NCI-H345 (cell line): ENCODE data around the gene MRPL9.

Experiments used
- DNase-seq: peaks from one replicate; lab custom pipeline; 2025; lab: John Stamatoyannopoulos, UW

MRPL9 gene

GRCh38 chr1:151762941-151763921 is at the start of gene MRPL9:
TSS of gene MRPL9 (minus strand) at chr1:151763496. CDS start at chr1:151763479, 17 bp downstream.
- DNase-seq, result peak; percentile 91

GRCh38 chr1:151811181-151811580 is 47.9 kb upstream of the MRPL9 start:
- no peak for DNase-seq

GRCh38 chr1:151809985-151810556 is 46.8 kb upstream of the MRPL9 start:
- no peak for DNase-seq

GRCh38 chr1:151809290-151809984 is 46.1 kb upstream of the MRPL9 start:
- no peak for DNase-seq

GRCh38 chr1:151807766-151808165 is 44.5 kb upstream of the MRPL9 start:
- no peak for DNase-seq

DNA sequence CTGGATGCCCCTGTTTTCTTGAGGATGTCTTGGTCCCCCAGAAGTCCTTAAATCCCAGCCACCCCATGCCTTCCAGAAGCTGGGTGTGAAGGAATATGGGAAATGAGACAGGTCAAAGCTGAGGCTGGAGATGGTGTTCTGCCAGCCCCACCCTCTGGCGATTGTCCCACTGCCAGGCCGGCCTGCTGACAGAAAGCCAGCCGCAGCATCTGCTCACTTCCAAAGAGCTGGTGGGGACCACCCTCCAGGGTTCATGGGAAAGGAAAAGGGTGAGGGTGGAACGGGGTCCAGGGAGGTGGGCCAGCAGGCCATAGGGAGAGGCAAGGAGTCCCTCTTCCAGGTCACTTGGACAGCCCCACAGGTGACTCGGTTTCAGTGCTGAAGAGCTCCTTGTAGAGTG is 43.8 kb upstream of the MRPL9 start:
- no peak for DNase-seq

DNA sequence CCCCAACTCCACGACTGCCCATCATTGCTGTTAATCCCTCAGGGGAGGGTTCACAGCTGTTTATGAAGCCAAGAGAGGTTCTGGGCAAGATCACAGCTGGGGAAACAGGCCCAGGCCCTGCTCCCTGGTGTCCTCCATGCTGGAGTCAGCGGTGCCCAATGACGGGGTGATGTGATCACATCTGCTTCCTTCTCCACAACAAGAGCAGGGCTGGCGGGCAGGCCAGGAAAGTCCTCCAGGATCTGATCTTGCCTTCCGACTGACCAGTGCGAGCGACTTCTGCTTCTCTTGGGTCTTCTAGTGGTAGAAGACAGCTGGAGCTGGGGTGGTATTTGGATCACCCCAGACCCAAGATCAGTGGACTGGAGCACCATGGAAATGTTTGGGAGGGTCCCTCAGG is 42.9 kb upstream of the MRPL9 start:
- DNase-seq, result no peak

- no peak for DNase-seq
These were observed 41.9 kb upstream of the MRPL9 start, which contains the start of gene LINGO4 for GRCh38 chr1:151805066-151805820. TSS of gene LINGO4 (minus strand) at chr1:151805419. CDS start at chr1:151802704, 2,715 bp downstream.

DNA sequence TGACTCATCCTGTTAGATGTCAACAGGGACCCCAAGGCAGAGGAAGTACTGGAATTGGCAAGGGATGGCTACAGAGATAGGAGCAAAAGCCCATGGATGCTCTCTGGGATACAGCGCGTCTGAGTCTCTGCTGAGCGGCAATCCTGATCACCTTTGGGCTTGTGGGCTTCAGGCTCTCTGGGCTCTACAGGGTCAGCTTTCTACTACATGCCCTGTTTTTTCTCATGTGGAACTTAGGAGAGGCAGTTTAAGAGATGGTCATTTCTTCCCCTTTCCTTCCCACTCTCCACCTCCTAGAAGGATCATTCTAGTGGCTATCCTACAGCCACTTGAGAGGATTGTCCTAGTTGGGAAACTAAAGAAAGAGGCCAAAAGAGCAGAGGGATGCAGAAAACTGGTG is 40.6 kb upstream of the MRPL9 start:
- no peak for DNase-seq

DNA sequence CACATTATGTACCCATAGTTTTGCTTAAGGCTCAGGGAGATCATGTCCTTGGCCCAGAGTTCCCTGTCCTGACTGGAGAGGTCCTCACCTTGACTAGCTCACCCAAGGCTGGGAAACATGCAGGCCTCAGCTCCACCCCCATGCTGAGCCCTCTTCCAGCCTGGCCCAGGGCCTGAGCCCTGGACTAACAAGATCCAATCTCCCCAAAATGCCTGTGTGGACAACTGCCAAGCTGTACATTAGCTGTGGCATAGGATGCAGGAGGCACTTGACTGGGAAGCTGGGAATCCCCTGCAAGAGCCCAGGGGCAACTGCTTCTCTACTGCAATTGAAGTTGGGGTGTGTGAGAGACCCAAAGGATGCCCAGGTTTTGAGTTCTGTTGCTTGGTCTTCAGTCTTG is 39.9 kb upstream of the MRPL9 start:
- DNase-seq, result no peak

GRCh38 chr1:151802372-151802771 is 39.1 kb upstream of the MRPL9 start:
- no peak for DNase-seq

- no peak for DNase-seq
These were observed 38.5 kb upstream of the MRPL9 start for GRCh38 chr1:151801846-151802245.

- DNase-seq, result no peak
These were observed 38.1 kb upstream of the MRPL9 start for GRCh38 chr1:151801310-151801820.

DNA sequence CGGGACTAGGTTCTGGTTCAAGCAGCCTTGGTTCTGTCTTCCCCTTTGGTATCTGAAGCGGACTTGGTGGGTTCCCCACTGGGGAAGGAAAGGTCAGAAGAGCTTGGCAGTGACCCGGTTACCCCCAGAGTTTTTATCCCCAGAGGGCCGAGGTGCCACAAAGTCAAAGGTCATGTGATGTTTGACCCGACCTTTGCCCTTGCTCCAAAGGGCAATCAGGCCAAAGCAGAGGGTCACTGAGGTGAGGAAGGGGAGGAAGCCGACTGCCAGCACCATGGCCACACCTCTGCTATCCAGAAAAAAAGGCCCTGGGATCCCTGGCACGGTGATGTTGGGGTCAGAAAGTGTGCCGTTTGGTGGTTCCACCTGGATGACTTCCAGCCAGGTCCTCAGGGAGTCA is 37.5 kb upstream of the MRPL9 start:
- no peak for DNase-seq

GRCh38 chr1:151799179-151800022 is 36.1 kb upstream of the MRPL9 start:
- no peak for DNase-seq

DNA sequence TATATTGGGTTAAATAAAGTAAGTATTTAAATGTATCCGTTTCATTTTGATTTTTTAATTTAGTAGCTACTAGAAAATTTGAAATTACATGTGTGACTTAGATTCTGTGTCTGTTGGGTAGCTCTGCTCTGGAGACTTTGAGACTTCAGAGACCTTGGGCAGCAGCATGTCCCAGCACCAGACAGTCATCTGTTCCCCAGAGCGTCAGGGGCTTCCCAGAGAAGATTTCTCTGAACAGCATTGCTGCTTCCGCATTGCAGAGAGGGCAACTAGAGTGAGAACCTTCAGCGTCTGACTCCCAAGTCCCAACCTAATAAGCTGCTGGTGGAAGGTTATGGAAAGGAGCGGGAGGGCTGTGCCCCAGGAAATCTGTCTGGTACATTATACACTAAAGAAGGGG is 35.3 kb upstream of the MRPL9 start:
- DNase-seq, result no peak

DNA sequence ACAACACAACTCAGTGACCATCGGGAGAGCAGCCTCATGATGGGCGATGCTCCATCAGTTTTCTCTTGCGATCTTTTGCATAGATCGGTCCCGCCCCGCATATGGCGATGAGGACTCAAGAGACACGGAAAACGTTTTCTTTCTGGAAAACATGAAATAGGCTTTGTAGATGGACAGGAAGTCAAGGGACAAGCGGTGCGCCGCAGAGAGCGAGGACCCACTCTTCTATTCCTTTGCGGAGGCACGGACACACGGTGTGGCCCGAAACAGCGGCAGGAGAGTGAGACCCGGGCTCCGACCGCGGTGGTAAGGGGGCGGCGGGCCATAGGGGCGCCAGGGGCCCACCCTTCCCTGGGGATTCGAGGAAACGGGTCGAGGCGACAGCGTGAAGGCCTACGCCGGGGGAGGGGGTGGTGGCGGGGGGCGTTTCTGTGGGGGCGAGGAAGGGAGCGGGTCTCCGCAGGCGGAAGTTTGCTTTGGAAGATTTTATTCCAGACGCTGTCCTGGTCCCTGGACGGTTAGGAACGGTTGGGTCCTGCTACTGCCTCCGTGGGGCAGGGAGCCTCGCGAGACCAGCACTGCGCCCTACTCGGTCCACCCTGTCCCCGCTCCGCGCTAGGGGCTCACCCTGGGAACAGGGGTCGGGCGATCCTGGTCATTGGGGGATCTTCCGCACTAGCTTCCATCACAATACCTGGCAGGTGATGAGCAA is 27.8 kb upstream of the MRPL9 start:
- DNase-seq, result peak; percentile 48

DNA sequence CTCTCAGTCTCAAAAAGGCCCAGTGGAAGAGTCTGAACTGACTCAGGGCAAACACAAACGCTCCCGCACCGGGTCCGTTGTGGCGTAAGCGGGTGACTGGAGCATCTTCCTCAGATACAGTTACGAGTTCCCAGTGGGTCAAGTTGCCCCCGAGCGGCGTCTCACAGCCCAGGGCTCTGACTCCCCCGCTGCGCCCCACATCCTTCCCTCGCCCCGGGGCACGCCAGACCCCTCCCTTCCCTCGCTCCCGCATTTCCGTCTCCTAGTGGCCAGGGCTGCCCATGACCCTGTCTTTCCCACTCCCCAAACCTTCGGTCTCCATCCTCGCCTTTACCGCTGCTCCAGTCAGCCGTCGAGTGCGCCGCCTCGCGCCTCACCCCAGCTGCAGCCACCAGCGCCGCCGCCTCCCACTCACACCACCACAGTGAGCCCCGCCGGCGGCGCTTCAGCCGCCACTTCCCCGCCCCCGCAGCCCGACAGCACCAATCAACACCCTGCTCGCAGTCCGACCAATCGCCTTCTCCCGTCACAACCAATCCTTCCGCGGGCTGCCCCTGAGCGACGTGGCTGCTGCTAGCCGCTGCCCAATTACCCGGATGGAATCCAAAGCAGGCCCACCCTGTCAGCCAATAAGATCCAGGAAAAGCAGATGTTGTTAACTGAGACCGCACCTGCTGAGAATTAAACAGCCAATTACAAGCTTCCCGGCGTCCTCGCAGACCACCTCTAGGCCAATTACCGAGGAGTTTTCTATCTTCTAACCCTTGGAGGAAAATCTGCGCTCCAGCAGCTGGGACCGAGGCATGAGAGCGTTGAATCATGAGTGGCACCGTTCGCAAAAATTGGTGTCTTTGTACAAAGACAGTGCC is 27.0 kb upstream of the MRPL9 start, which contains the start of gene TDRKH:
Gene TDRKH (minus strand): TSS at position 430 of the 869 bp plus-strand sequence. CDS start 7,478 bp downstream, outside the sequence.
- DNase-seq, result peak; percentile 100

DNA sequence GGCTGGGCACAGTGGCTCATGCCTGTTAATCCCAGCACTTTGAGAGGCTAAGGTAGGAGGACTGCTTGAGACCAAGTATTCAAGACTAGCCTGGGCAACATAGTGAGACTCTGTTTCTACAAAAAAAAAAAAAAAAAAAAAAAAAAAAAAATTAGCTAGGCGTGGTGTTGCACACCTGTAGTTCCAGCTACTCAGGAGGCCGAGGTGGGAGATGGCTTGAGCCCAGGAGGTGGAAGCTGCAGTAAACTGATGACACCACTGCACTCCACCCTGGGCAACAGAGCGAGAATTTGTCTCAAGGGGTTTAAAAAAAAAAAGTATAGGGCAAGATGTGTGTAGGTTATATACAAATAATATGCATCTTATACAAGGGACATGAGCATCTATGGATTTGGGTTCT is 24.4 kb upstream of the MRPL9 start:
- no peak for DNase-seq
